B cell (primary cell): ENCODE measurements around the gene VPS37C. TPM values are rescaled to one million over a fixed set of nuclear protein-coding genes. Genes with fewer than 3 reads are reported as not detected.

Experiments
- ATAC-seq: fragments of 200-7000 bp; cut with Tn5 transposase; one replicate; pipeline ENCODE4 v1.10.0; 2021; ENCODE audit warnings: low read depth, mild to moderate bottlenecking, moderate number of reproducible peaks, moderate library complexity
- CTCF ChIA-PET: fragments of 350-600 bp; sonication (Branson Sonifier 250); formaldehyde crosslinking; loops from one replicate; lab custom pipeline; 2021; ENCODE audit warnings: antibody characterized with exemption, inconsistent platforms; lab: Charles Lee
- POLR2A ChIA-PET: fragments of 350-600 bp; sonication (Branson Sonifier 250); formaldehyde crosslinking; loops from one replicate; lab custom pipeline; 2021; ENCODE audit warnings: antibody characterized with exemption; lab: Charles Lee
- DNase-seq: peaks from one replicate; pipeline ENCODE4 v3.0.0; 2013
- H2AFZ ChIP-seq: 2 replicates; pipeline ENCODE4 v1.6.1; 2012; ENCODE audit warnings: mild to moderate bottlenecking, low read depth, low read length; ENCODE audit not compliant: insufficient read depth, poor library complexity, severe bottlenecking
- H3K27ac ChIP-seq, 2 donors: 1 replicate in 1 of 2; 2 replicates in 1 of 2; pipeline ENCODE4 v1.5.1; 2012 to 2013; ENCODE audit warnings: low read length in 2 of 2, mild to moderate bottlenecking in 2 of 2, moderate library complexity in 1 of 2
- H3K27me3 ChIP-seq, 4 experiments: fragments of 200-600 bp in 1 of 4; sonication (generic) in 1 of 4; replicated peaks in 1 of 4; 1 replicate in 2 of 4; 2 replicates in 2 of 4; pipeline versions ENCODE4 v1.6.1 to v1.7.0; 2013 to 2016; ENCODE audit warnings: low read length in 3 of 4, mild to moderate bottlenecking in 2 of 4, mixed read lengths in 1 of 4, moderate library complexity in 1 of 4; ENCODE audit not compliant: insufficient read depth in 4 of 4, control insufficient read depth in 3 of 4; ENCODE audit errors: control extremely low read depth in 1 of 4
- H3K36me3 ChIP-seq, 2 experiments: replicated peaks in 1 of 2; 1 replicate in 1 of 2; 2 replicates in 1 of 2; pipeline versions ENCODE4 v1.6.1 to v1.7.1; 2013; ENCODE audit warnings: low read length in 1 of 2; ENCODE audit not compliant: insufficient read depth in 2 of 2, control insufficient read depth in 1 of 2; ENCODE audit errors: control extremely low read depth in 1 of 2, extremely low read depth in 1 of 2
- H3K4me1 ChIP-seq, 2 donors: fragments of 200-600 bp in 1 of 2; sonication (generic) in 1 of 2; 1 replicate in 1 of 2; 2 replicates in 1 of 2; pipeline versions ENCODE4 v1.5.1 to v1.6.1; 2013 to 2017; ENCODE audit warnings: low read length in 2 of 2; ENCODE audit not compliant: control insufficient read depth in 2 of 2, insufficient read depth in 2 of 2
- H3K4me2 ChIP-seq: replicated peaks from 2 replicates; pipeline ENCODE3; 2012; ENCODE audit warnings: mild to moderate bottlenecking, low read depth, low read length; ENCODE audit not compliant: poor library complexity, severe bottlenecking
- H3K4me3 ChIP-seq, 5 experiments: fragments of 200-600 bp in 1 of 5; sonication (generic) in 1 of 5; 1 replicate in 3 of 5; 2 replicates in 2 of 5; pipeline versions ENCODE4 v1.5.1 to v1.7.0; 2011 to 2016; ENCODE audit warnings: low read length in 4 of 5, mild to moderate bottlenecking in 4 of 5, low read depth in 2 of 5, control low read depth in 1 of 5, moderate library complexity in 1 of 5; ENCODE audit not compliant: insufficient read depth in 1 of 5; ENCODE audit errors: control extremely low read depth in 1 of 5, extremely low read depth in 1 of 5
- H3K79me2 ChIP-seq: fragments of 200-600 bp; sonication (generic); one replicate; pipeline ENCODE4 v1.6.0; 2016; ENCODE audit warnings: low read length; ENCODE audit not compliant: control insufficient read depth, insufficient read depth
- H3K9ac ChIP-seq: fragments of 200-600 bp; sonication (generic); 2 replicates; pipeline ENCODE4 v1.6.1; 2017; ENCODE audit warnings: mild to moderate bottlenecking, low read length, moderate library complexity
- H3K9me3 ChIP-seq, 3 donors: one replicate each; pipeline versions ENCODE4 v1.6.1 to v1.7.1; 2013; ENCODE audit warnings: low read length in 2 of 3; ENCODE audit not compliant: control insufficient read depth in 2 of 3, insufficient read depth in 1 of 3; ENCODE audit errors: control extremely low read depth in 1 of 3
- H4K20me1 ChIP-seq: 2 replicates; pipeline ENCODE4 v1.6.0; 2012; ENCODE audit warnings: mild to moderate bottlenecking, low read length; ENCODE audit not compliant: insufficient read depth, control insufficient read depth, poor library complexity, severe bottlenecking
- H3K27ac Mint-ChIP-seq: one replicate; pipeline ENCODE4 v1.8.0; 2021; ENCODE audit warnings: mixed read lengths
- H3K27me3 Mint-ChIP-seq: one replicate; pipeline ENCODE4 v1.8.0; 2021; ENCODE audit warnings: mixed read lengths
- H3K4me1 Mint-ChIP-seq: one replicate; pipeline ENCODE4 v1.8.0; 2021; ENCODE audit warnings: mixed read lengths
- H3K4me3 Mint-ChIP-seq: one replicate; pipeline ENCODE4 v1.8.0; 2021; ENCODE audit warnings: mixed read lengths
- H3K9me3 Mint-ChIP-seq: one replicate; pipeline ENCODE4 v1.8.0; 2022; ENCODE audit warnings: mixed read lengths; ENCODE audit not compliant: insufficient read depth
- CTCF ChIP-seq: fragments of 200-600 bp; IDR thresholded peaks from one replicate; pipeline ENCODE4 v1.8.0; 2022; ENCODE audit warnings: antibody characterized with exemption, mild to moderate bottlenecking
- EZH2 ChIP-seq: IDR thresholded peaks from 2 replicates; pipeline ENCODE4 v1.6.1; 2012; ENCODE audit warnings: borderline replicate concordance, low read depth, mild to moderate bottlenecking, moderate library complexity, low read length; ENCODE audit not compliant: insufficient read depth, poor library complexity, severe bottlenecking
- WGBS: methylation state at CpG from one replicate; pipeline ENCODE4 v1.1.5; 2013; ENCODE audit warnings: missing lambda C conversion rate; ENCODE audit not compliant: insufficient coverage; 5-methylcytosine and 5-hydroxymethylcytosine counted together
- intact Hi-C: fragments of 100-400 bp; cut with micrococcal nuclease; formaldehyde crosslinking; loops from one replicate; pipeline ENCODE4 v1.10.0; 2022
- polyA plus RNA-seq: library from polyadenylated mRNA; depleted of rRNA; stranded (reverse); fragments of >200 nt; gene quantifications from 2 replicates; pipeline ENCODE4 v1.2.3, GENCODE V29; 2012
- total RNA-seq, 2 donors: library from RNA; stranded (reverse); fragments of 120-200 nt in 1 of 2; gene quantifications; 1 replicate in 1 of 2; 2 replicates in 1 of 2; pipeline versions ENCODE4 v1.2.3 to v1.2.4, GENCODE V29; 2013 to 2022

Gene VPS37C
- total and polyA plus RNA-seq, 2 donors (not counting 1 experiment from before 2014, with no cell fraction given): 6.4 to 20.1 TPM

- Histone ChIP-seq H3K4me1 (no peaks in the 10 kb centered on the region), H3K27ac (no peak overlapping the region), H4K20me1 (no peaks in the 10 kb centered on the region), H2AFZ (no peak overlapping the region), H3K79me2 (no peaks in the 10 kb centered on the region), H3K9me3 (peaks cover 0 to 3% (median 0%) of the 10 kb centered on the region in 3 donors), H3K36me3 (no peaks in the 10 kb centered on the region), H3K4me3 (no peak overlapping the region), H3K4me2 (no peak overlapping the region), H3K9ac (no peak overlapping the region), H3K27me3 (no peaks in the 10 kb centered on the region)
- ChIA-PET CTCF (interaction anchor here (0.5 to 6.5 kb wide), 37 partner anchors 8 to 914 kb away, joined by 3 to 80 read pairs (median 4); partner anchors contain the start of genes CD6 and TMEM109), POLR2A (no interaction called here)
- no peak for TF ChIP-seq EZH2
- TF ChIP-seq CTCF: peak; percentile 99
- 100% methylated on average over 5 of the region's 11 CpGs for WGBS
- DNase-seq (peak; percentile 89), ATAC-seq (peak; percentile 98)
- Mint-ChIP-seq H3K4me3 (no peak overlapping the region), H3K9me3 (no peaks in the 10 kb centered on the region), H3K4me1 (peaks cover 3% of the 10 kb centered on the region), H3K27me3 (peaks cover 5% of the 10 kb centered on the region), H3K27ac (no peak overlapping the region)
- intact Hi-C loops: loop anchor here (1.0 kb wide), 2 partner anchors 58 to 288 kb away; no protein-coding TSS in a partner anchor
Observed at GRCh38 chr11:61187505-61188130, 26.4 kb upstream of the VPS37C start.

GRCh38 chr11:61186504-61186903, 25.3 kb upstream of the VPS37C start:
- Histone ChIP-seq H3K79me2 (no peaks in the 10 kb centered on the region), H3K4me1 (no peaks in the 10 kb centered on the region), H3K27ac (no peak overlapping the region), H3K9ac (no peak overlapping the region), H3K36me3 (no peaks in the 10 kb centered on the region), H3K4me2 (no peak overlapping the region), H2AFZ (no peak overlapping the region), H3K9me3 (peaks cover 0 to 3% (median 0%) of the 10 kb centered on the region in 3 donors), H3K4me3 (no peak overlapping the region), H4K20me1 (no peaks in the 10 kb centered on the region), H3K27me3 (no peaks in the 10 kb centered on the region)
- CTCF ChIA-PET: interaction anchor here (0.7 to 6.5 kb wide), 21 partner anchors 9 to 355 kb away, joined by 3 to 80 read pairs (median 5); partner anchors contain the start of genes CD6 and TMEM109
- intact Hi-C loops: no loop called here
- WGBS: 88% methylated on average over 8 of the region's 8 CpGs
- POLR2A ChIA-PET: interaction anchor here (0.6 kb wide), 1 partner anchor 176 kb away, joined by 4 read pairs; no protein-coding TSS in a partner anchor
- no peak for TF ChIP-seq EZH2
- no peak for TF ChIP-seq CTCF
- no peak for DNase-seq
- peaks cover 3% of the 10 kb centered on the region for H3K4me1 Mint-ChIP-seq
- ATAC-seq: no peak
- no peak overlapping the region for H3K4me3 Mint-ChIP-seq
- H3K27ac Mint-ChIP-seq: no peak overlapping the region
- no peaks in the 10 kb centered on the region for H3K9me3 Mint-ChIP-seq
- H3K27me3 Mint-ChIP-seq: peaks cover 4% of the 10 kb centered on the region
